Measurements from ENCODE around the gene SPRYD4.
"Not testable (repeated sequence)": the region's sequence is repeated elsewhere in the genome, so short reads cannot be mapped to it uniquely, and the experiment has no call there.

SPRYD4 gene

DNA sequence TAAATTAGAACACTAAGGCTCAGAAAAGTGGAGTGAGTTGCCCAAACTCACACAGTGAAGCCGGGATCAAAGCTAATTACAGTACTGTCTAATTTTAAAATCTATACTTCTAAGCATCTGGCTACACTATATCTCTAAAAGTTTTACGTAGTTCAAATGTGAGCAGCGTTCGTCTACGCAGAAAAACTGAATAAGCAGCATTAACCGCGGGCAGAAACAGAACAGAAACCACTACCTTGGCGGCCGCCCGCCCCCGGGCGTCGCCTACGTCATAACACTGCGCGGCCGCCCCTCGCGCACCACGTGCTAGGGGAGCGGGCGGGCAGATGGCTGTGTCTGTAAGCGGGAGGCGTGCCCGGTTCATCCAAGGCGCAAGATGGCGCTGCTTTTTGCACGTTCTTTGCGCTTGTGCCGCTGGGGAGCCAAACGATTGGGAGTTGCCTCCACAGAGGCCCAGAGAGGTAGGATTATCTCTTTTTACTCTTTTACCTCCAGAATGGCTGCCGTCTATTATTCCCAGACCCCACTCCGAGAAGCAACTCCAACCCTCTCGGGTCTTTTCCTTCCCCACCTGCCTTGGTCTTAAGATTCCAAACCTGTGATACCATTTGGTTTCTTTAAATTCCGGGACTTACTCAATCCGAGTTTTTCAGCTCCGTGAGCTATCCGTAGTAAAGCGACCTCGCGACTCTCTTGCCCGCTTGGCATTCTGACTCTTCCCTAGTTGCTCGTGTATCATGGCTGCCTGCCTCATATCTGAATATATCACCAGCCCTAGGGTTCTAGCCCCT, at the start of gene SPRYD4:
Gene SPRYD4 (plus strand): TSS at position 363 of the 791 bp plus-strand sequence. CDS start 14 bp downstream, at position 377.
- DNase-seq (ENCODE audit: low spot score): peak; percentile 94

DNA sequence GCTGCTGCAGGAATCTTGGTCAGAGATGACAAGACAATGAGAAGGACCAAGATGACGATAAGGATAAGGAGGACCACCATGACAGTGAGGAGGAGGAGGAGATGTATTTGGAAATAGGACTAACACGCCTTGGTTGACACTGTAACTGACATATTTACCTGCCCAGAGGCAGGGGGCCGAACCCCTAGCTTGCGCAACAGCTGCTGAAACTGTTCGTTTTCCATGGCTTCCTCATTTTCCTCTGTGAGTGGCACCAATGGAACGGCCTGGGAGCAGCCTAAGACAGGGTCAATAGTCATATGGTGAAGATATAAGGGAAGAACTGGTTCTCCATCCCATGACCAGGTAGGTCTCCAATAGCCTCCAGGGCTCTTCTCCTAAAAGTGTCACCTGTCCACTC, 48.0 kb upstream of the SPRYD4 start:
- DNase-seq (ENCODE audit: low spot score): no peak

- no peak for DNase-seq (ENCODE audit: low spot score)
Observed at GRCh38 chr12:56425193-56425592, 43.2 kb upstream of the SPRYD4 start.

DNA sequence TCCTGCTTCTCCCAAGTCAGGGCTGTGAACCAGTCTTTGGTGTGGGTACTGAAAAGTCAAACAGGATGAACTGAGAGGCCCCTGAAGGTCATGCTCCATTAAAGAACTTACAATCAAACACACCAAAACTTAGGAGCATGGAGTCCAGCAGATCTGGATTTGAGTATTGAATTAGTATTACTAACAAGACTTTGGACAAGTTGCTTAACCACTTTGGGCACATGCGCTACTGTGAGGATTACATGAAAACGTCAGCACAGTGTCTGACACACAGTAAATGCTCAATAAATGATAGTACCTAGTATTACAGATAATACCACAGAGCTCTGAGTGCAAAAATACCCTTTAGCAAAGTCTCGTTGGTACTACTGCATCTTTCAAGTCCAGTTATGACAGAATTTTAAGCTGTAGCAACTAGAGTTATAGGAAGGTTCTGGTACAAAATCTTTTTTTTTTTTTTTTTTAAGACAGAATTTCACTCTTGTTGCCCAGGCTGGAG, 42.4 kb upstream of the SPRYD4 start:
- DNase-seq (ENCODE audit: low spot score): no peak

- DNase-seq (ENCODE audit: low spot score): no peak
Observed at GRCh38 chr12:56431288-56431687, 37.1 kb upstream of the SPRYD4 start.

- DNase-seq (ENCODE audit: low spot score): no peak
Observed at GRCh38 chr12:56431850-56432249, 36.5 kb upstream of the SPRYD4 start.

- DNase-seq (ENCODE audit: low spot score): no peak
Observed at GRCh38 chr12:56434828-56435227, 33.5 kb upstream of the SPRYD4 start.

GRCh38 chr12:56437430-56438176, 30.8 kb upstream of the SPRYD4 start:
- peak; percentile 41 for DNase-seq (ENCODE audit: low spot score)

- not testable (repeated sequence) for DNase-seq (ENCODE audit: low spot score)
Observed at GRCh38 chr12:56443208-56443607, 25.2 kb upstream of the SPRYD4 start.

DNA sequence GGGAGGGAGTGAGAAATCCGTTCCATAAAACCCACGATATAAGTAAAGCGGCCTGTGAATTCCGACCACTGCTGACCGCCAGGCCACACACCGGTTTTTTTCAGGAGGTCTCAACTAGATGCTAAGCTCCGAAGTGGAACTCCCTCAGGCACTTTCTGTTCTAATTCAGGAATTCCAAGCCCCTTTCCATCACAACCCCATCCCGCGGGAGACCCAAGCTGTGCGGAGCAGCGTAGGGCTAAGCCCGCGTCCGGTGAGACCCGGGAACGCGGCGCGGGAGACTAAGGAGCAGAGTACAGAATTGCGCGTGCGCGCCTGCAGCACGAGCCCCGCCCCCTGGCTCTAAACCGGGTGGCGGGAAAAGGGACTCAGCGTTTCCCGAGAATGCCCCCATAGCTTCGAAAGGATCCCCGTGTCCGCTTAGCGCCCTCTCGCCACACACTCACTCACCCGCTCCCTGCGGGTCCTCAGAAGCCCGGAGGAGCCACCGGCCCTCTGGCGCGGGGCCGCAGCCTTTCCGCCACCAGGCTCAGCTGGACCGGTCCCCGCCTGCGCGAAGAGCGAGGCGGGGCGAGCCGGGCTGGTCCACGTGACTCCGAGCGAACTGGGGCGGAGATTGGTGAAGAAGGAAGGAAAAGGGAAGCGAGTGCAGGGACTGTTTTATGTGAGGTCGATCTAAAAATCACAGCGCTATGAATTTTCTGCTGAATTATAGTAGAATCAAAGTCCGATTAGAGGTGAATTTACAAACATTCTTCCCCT, 19.3 kb upstream of the SPRYD4 start, which contains the start of gene TIMELESS:
Gene TIMELESS (minus strand): TSS at position 567 of the 762 bp plus-strand sequence. CDS start 15,256 bp downstream, outside the sequence.
- peak; percentile 86 for DNase-seq (ENCODE audit: low spot score)

- no peak for DNase-seq (ENCODE audit: low spot score)
Observed at GRCh38 chr12:56449622-56449984, 18.8 kb upstream of the SPRYD4 start.

DNA sequence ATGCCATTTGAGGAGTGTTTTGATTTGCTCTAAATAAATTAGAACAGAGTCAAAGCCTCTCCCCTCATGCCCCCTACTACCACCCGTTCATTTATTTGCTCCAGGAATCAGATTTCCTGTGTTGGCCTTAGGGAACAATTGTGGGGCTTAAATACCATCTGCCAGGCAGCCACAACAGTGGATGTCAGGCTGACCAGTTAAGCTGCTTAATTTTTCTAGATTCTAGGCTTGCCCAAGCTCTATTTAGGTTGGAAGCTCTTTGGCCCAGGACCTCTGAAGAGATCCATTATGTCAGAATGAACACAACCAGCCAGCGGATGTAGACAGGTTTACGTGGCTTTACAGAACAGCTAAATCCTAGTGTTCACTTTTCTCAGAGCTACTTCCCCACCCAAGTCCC, 18.1 kb upstream of the SPRYD4 start:
- DNase-seq (ENCODE audit: low spot score): no peak

DNA sequence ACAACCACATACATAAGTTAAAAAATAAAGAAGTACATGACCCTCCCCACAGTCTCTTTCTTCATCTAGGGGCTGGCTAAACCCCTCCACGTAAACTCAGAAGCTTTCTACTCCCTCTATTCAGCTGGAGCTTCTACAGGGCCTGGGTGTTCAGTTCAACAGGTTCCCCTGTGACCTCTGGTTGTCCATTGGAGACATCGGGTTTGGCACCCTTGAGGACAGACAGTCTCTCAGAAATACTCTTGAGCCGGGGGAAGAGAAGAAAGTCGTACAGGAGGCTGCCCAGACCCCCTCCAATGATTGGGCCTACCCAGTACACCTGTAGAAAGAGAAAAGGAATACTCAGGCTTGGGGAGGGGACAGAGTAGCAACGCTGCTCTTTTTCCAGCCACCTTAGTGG, 17.2 kb upstream of the SPRYD4 start:
- DNase-seq (ENCODE audit: low spot score): no peak

GRCh38 chr12:56454557-56454956, 13.8 kb upstream of the SPRYD4 start, which contains the start of gene MIP:
Gene MIP, minus strand, starts transcription at chr12:56454657. Its CDS starts 44 bp downstream, at chr12:56454613.
- DNase-seq (ENCODE audit: low spot score): no peak

DNA sequence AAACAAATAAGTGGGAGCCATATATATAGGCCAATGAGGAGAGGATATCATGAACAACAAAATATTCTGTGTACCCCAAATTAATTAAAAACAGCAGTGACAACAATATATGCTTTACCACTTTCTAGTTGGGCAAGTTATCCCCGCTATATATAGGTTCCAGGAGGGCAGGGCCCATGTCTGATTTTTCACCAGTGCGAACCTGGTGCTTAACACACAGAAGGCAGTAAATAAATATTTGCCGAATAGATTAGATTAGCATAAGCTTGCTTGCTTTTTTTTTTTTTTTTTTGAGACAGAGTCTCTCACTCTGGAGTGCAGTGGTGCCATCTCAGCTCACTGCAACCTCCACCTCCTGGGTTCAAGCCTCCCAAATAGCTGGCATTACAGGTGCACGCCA, 10.6 kb upstream of the SPRYD4 start:
- DNase-seq (ENCODE audit: low spot score): no peak

DNA sequence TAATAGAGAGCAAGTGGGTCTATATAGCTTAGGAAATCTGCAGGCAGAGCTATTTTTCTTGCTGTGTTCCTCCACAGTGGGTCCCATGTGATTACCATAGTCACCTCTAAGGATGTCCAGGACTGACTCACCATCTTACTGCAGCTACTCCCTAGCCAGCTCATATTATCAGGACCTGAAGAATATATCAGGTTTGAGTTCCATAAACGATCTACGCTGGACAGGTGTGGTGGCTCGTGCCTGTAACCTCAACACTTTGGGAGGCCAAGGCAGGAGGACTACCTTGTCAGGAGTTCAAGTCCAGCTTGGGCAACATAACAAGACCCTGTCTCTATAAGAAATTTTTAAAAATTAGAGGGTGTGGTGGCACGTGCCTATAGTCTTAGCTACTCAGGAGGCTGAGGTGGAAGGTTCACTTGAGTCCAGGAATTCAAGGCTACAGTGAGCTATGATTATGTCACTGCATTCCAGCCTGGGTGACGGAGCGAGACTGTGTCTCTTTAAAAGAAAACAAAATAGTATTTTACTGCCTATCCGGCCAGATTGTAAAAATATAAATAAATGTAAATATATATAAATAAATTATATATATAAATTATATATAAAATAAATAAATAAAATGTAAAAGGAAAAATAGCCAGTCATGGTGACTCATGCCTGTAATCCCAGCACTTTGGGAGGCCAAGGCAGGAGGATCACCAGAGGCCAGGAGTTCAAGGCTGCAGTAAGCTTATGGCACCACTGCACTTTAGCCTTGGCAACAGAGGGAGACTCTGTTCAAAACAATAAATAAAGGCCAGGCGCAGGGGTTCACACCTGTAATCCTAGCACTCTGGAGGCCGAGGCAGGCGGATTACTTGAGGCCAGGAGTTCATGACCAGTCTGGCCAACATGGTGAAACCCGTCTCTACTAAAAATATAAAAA, 6.9 kb upstream of the SPRYD4 start:
- no peak for DNase-seq (ENCODE audit: low spot score)

DNA sequence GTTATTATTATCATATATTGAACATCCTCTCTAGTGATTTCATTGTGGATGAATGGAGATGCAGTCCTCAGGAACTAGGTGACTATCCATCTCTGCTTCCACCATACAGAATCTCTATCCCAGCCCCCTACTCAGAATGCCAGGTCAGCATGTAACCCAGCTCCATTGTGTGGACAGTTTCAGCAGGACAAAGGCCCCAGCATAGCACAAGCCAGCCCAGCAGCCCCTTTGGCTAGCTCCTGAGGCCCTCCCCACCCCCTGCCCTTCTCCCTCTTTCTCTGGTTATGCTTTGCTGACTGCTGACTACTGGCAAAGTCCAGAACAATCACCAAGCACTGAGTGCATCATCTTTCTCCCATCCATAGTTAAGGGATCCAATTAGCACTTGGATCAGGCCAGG, 5.8 kb upstream of the SPRYD4 start:
- DNase-seq (ENCODE audit: low spot score): no peak

- DNase-seq (ENCODE audit: low spot score): peak; percentile 29
Observed at GRCh38 chr12:56469007-56469930, 891 bp downstream of the SPRYD4 start.

DNA sequence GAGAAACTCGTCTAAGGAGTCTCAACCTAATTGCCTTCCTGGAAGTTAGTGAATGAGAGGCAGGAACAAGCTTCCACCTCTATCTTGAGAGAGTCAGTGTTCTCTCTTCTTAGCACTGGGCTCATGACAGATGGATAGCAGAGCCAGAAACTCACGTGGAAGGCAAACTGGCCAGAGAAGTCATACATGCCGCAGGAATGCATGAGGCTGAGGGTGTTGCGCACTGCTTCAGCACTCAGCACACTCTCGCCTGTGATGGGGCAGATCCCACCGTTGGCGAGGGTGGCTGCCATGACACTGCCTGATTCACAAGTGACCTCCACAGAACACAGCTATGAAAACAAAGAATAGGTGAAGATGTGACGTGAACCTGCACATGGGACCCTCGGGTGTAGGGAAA, 6.0 kb downstream of the SPRYD4 start:
- DNase-seq (ENCODE audit: low spot score): no peak

GRCh38 chr12:56476143-56476542, 7.8 kb downstream of the SPRYD4 start:
- DNase-seq (ENCODE audit: low spot score): no peak
